Cardiac fibroblast (primary cell): ENCODE measurements around the gene SLC25A3.
"Not testable (repeated sequence)": the region's sequence is repeated elsewhere in the genome, so short reads cannot be mapped to it uniquely, and the experiment has no call there.

Experiments
- DNase-seq, 2 donors: peaks; one replicate each; pipeline versions ENCODE4 v3.0.0 to v3.0.0-alpha.2; 2010; ENCODE audit warnings: low read depth in 2 of 2
- H3K4me3 ChIP-seq, 2 donors: replicated peaks in 1 of 2; 1 replicate in 1 of 2; 2 replicates in 1 of 2; pipeline ENCODE4 v1.5.1; 2011; ENCODE audit warnings: low read depth in 2 of 2, low read length in 2 of 2, mild to moderate bottlenecking in 2 of 2, moderate library complexity in 1 of 2
- TF ChIP-seq, protein P1 (sequence below): IDR thresholded peaks from one replicate; pipeline ENCODE4 v1.5.1; 2011; ENCODE audit warnings: low read depth, mild to moderate bottlenecking, low read length, inconsistent platforms

The SLC25A3 gene

GRCh38 chr12:98612696-98613334, 19.3 kb downstream of the SLC25A3 start:
- no peak for DNase-seq
- TF ChIP-seq, protein P1, sequence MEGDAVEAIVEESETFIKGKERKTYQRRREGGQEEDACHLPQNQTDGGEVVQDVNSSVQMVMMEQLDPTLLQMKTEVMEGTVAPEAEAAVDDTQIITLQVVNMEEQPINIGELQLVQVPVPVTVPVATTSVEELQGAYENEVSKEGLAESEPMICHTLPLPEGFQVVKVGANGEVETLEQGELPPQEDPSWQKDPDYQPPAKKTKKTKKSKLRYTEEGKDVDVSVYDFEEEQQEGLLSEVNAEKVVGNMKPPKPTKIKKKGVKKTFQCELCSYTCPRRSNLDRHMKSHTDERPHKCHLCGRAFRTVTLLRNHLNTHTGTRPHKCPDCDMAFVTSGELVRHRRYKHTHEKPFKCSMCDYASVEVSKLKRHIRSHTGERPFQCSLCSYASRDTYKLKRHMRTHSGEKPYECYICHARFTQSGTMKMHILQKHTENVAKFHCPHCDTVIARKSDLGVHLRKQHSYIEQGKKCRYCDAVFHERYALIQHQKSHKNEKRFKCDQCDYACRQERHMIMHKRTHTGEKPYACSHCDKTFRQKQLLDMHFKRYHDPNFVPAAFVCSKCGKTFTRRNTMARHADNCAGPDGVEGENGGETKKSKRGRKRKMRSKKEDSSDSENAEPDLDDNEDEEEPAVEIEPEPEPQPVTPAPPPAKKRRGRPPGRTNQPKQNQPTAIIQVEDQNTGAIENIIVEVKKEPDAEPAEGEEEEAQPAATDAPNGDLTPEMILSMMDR = no peak
- no peak overlapping the region for H3K4me3 ChIP-seq

- H3K4me3 ChIP-seq = no peak overlapping the region
- peak; percentile 82 to 86 for DNase-seq
- TF ChIP-seq, protein P1 = no peak
Measured at GRCh38 chr12:98618952-98619351, 25.5 kb downstream of the SLC25A3 start.

GRCh38 chr12:98635657-98636323, 42.3 kb downstream of the SLC25A3 start:
- no peak overlapping the region for H3K4me3 ChIP-seq
- DNase-seq = peak; percentile 63 to 83
- TF ChIP-seq, protein P1 = no peak

DNA sequence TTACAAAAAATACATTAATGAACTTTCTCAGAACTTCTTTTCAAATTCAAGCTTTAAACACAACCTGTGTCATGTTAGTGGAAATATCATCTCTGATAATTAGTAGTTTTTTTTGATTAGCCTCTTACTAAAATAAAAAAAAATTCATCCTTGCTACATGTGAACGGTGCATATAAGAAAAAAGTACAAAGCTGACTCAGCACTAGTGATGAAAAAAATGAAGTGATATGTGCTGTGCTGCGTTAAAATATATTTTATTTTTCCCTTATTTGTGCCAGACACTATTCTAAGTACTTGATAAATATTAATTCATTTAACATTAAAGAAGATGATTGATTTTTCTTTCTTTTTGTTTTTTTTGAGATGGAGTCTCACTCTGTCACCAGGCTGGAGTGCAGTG, 43.6 kb downstream of the SLC25A3 start:
- no peak for DNase-seq
- TF ChIP-seq, protein P1 = no peak
- H3K4me3 ChIP-seq = no peak overlapping the region

DNA sequence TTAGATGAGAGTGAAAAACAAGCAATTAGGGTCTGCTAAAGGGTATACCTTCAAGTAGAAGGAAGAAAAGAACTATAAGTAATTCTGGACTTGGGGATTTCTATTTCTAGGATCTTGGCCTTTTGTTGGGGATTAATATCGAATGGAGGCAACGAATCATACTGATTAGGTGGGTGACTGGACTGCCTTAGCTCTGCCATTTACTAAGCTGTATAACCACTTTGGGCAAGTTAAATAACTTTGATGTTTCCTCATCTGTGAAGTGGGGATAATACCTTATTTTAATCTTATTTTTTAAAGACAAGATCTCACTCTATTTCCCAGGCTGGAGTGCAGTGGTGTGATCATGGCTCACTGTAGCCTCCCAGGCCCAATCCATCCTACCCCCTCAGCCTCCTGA, 44.5 kb downstream of the SLC25A3 start:
- no peak overlapping the region for H3K4me3 ChIP-seq
- DNase-seq = no peak
- TF ChIP-seq, protein P1 = no peak

DNA sequence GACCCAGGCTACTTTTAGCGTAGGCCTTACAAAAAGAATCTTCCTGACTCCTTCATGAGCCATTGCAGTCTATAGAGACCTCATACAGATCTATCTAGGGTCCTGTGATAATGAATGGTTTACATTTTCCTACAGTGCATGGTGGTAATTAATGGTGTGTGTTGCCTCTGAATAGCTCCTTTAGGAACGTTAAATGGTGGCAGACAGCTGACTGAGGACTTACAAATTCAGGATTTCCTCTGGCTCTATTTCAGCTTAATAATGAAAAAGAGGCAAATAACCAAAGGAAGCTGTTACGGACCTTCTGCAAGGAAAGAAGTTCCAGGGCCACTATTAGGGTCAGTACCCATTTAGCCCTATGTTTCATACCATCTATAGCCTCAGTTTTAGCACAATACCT, 46.0 kb downstream of the SLC25A3 start:
- DNase-seq = no peak

DNA sequence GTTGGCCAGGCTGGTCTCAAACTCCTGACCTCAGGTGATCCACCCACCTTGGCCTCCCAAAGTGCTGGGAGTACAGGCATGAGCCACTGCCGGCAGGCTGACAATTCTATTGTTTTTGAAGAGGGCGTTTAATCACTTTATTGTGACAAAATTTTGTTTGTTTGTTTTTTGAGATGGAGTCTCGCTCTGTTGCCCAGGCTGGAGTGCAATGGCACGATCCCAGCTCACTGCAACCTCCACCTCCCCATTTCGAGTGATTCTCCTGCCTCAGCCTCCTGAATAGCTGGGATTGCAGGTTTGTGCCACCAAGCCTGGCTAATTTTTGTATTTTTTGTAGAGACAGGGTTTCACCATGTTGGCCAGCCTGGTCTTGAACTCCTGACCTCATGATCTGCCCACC, 49.3 kb downstream of the SLC25A3 start:
- not testable (repeated sequence) for DNase-seq
- peak overlapping the region in 1 of 2 donors; percentile 98 for H3K4me3 ChIP-seq

More for the DNA sequence above, 46.0 kb downstream of the SLC25A3 start:
- TF ChIP-seq, protein P1 = no peak
- H3K4me3 ChIP-seq = no peak overlapping the region
